GM12891 (cell line): ENCODE measurements around the gene WASL.

Source experiments
- PAX5 ChIP-seq: IDR thresholded peaks from 2 replicates; pipeline ENCODE4 v1.6.1; 2011; ENCODE audit warnings: low read length, moderate library complexity, mild to moderate bottlenecking; ENCODE audit not compliant: insufficient read depth, severe bottlenecking
- POLR2A ChIP-seq: IDR thresholded peaks from 2 replicates; pipeline ENCODE4 v1.6.1; 2011; ENCODE audit warnings: low read depth, low read length, control low read depth
- POLR2AphosphoS5 ChIP-seq: IDR thresholded peaks from 2 replicates; pipeline ENCODE4 v1.6.1; 2011; ENCODE audit warnings: low read depth, low read length, control low read depth
- POU2F2 ChIP-seq: IDR thresholded peaks from 2 replicates; pipeline ENCODE4 v1.6.1; 2011; ENCODE audit warnings: low read depth, mild to moderate bottlenecking, control low read depth, low read length, moderate library complexity
- SPI1 ChIP-seq: IDR thresholded peaks from 2 replicates; pipeline ENCODE4 v1.6.1; 2011; ENCODE audit warnings: low read depth, low read length, control low read depth
- TAF1 ChIP-seq: IDR thresholded peaks from 2 replicates; pipeline ENCODE4 v1.6.1; 2011; ENCODE audit warnings: low read depth, low read length, control low read depth

DNA sequence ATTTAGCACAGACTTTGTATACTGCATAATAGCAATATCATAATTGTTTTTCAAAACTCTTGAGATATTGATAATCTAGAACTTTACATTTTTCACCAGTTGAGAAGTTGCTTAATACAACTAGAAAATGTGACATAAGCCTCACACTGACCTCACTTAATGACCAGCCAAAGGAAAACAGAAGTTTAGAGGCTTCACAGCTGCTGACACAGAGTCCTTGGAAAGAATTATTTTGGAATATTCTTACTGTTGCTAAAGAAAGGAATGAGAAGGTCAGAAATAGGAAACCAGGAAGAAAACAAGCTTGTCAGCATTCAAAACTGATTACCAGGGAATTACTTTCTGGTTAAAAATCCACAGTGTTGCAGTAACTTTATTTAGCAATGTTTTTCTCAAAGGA lies 35.5 kb upstream of the WASL start:
- TF ChIP-seq TAF1 (no peak), POLR2AphosphoS5 (no peak), POLR2A (no peak), POU2F2 (no peak), PAX5 (no peak), SPI1 (no peak)
